ENCODE results near the gene ADPRS. TPM values are rescaled to one million over a fixed set of nuclear protein-coding genes. Genes with fewer than 3 reads are reported as not detected.

The ADPRS gene
- total RNA-seq, 1 donor: 25.0 TPM

GRCh38 chr1:36067871-36068270 is 20.8 kb upstream of the ADPRS start:
- DNase-seq (ENCODE audit: low read depth): no peak
- no peak for TF ChIP-seq CTCF (IDR thresholded peaks at IDR 0.05; ENCODE audit: insufficient read depth, low read depth, low read length)
- H3K4me3 ChIP-seq (ENCODE audit: low read depth, low read length): no peak overlapping the region

- DNase-seq (ENCODE audit: low read depth): no peak
- no peak for TF ChIP-seq CTCF (IDR thresholded peaks at IDR 0.05; ENCODE audit: insufficient read depth, low read depth, low read length)
Observed at GRCh38 chr1:36068866-36069265, 19.8 kb upstream of the ADPRS start.

GRCh38 chr1:36070349-36070748 is 18.3 kb upstream of the ADPRS start:
- no peak overlapping the region for H3K4me3 ChIP-seq (ENCODE audit: low read depth, low read length)
- TF ChIP-seq CTCF (IDR thresholded peaks at IDR 0.05; ENCODE audit: insufficient read depth, low read depth, low read length): no peak
- no peak for DNase-seq (ENCODE audit: low read depth)

More at GRCh38 chr1:36068866-36069265, 19.8 kb upstream of the ADPRS start:
- no peak overlapping the region for H3K4me3 ChIP-seq (ENCODE audit: low read depth, low read length)

- no peak for TF ChIP-seq CTCF (IDR thresholded peaks at IDR 0.05; ENCODE audit: insufficient read depth, low read depth, low read length)
- no peak for DNase-seq (ENCODE audit: low read depth)
- no peak overlapping the region for H3K4me3 ChIP-seq (ENCODE audit: low read depth, low read length)
Observed at GRCh38 chr1:36076979-36077573, 11.6 kb upstream of the ADPRS start.

GRCh38 chr1:36080236-36080635 is 8.5 kb upstream of the ADPRS start:
- TF ChIP-seq CTCF (IDR thresholded peaks at IDR 0.05; ENCODE audit: insufficient read depth, low read depth, low read length): no peak
- H3K4me3 ChIP-seq (ENCODE audit: low read depth, low read length): no peak overlapping the region
- no peak for DNase-seq (ENCODE audit: low read depth)

GRCh38 chr1:36080801-36081200 is 7.9 kb upstream of the ADPRS start:
- TF ChIP-seq CTCF (IDR thresholded peaks at IDR 0.05; ENCODE audit: insufficient read depth, low read depth, low read length): no peak
- no peak for DNase-seq (ENCODE audit: low read depth)
- H3K4me3 ChIP-seq (ENCODE audit: low read depth, low read length): no peak overlapping the region

- no peak overlapping the region for H3K4me3 ChIP-seq (ENCODE audit: low read depth, low read length)
- TF ChIP-seq CTCF (IDR thresholded peaks at IDR 0.05; ENCODE audit: insufficient read depth, low read depth, low read length): no peak
- DNase-seq (ENCODE audit: low read depth): no peak
Observed at GRCh38 chr1:36081926-36082485, 6.7 kb upstream of the ADPRS start.

All from fibroblast of villous mesenchyme (primary cell).